ENCODE measurements around the gene CRYAA.

- no peak for TF ChIP-seq ZNF138 (tag by site-specific recombination; IDR thresholded peaks at IDR 0.05; ENCODE audit: borderline replicate concordance)
- no peak for TF ChIP-seq CTCF (tag by site-specific recombination; IDR thresholded peaks at IDR 0.05)
- TF ChIP-seq TCF7L2 (IDR thresholded peaks at IDR 0.05; ENCODE audit: borderline replicate concordance, low read depth, low read length): no peak
- no peak for TF ChIP-seq ZNF692 (tag by site-specific recombination; IDR thresholded peaks at IDR 0.05)
- no peak for TF ChIP-seq ZNF785 (tag by site-specific recombination; IDR thresholded peaks at IDR 0.05)
- no peak for TF ChIP-seq ZBTB49 (tag by site-specific recombination; IDR thresholded peaks at IDR 0.05; ENCODE audit: low read depth)
- no peak for TF ChIP-seq ZSCAN5A (tag by site-specific recombination; IDR thresholded peaks at IDR 0.05)
- TF ChIP-seq REST (tag by site-specific recombination; IDR thresholded peaks at IDR 0.05): no peak
- TF ChIP-seq ZNF311 (tag by site-specific recombination; IDR thresholded peaks at IDR 0.05; ENCODE audit: borderline replicate concordance): no peak
- no peak for TF ChIP-seq ATF2 (tag by site-specific recombination; IDR thresholded peaks at IDR 0.05; ENCODE audit: low read depth)
- no peak for TF ChIP-seq ZNF513 (tag by site-specific recombination; IDR thresholded peaks at IDR 0.05)
- no peak for TF ChIP-seq YY1 (tag by site-specific recombination; IDR thresholded peaks at IDR 0.05)
- TF ChIP-seq ZNF571 (tag by site-specific recombination; IDR thresholded peaks at IDR 0.05): no peak
Measured at GRCh38 chr21:43187715-43188114, 18.9 kb downstream of the CRYAA start.
